ENCODE data around the gene C11orf98. TPM values are rescaled to one million over a fixed set of nuclear protein-coding genes. Genes with fewer than 3 reads are reported as not detected.
"Not testable (repeated sequence)": the region's sequence is repeated elsewhere in the genome, so short reads cannot be mapped to it uniquely, and the experiment has no call there.

Gene C11orf98
- total RNA-seq, 1 experiment from 2014 or later = 83.6 TPM

- H3K27me3 ChIP-seq (ENCODE audit: low read length) = no peaks in the 10 kb centered on the region
- no peak overlapping the region for H2AFZ ChIP-seq (ENCODE audit: low read length)
- H3K9ac ChIP-seq (ENCODE audit: low read length) = peak overlapping the region; percentile 82
- H3K79me2 ChIP-seq (ENCODE audit: low read length) = peaks cover 26% of the 10 kb centered on the region
- no peaks in the 10 kb centered on the region for H4K20me1 ChIP-seq (ENCODE audit: insufficient read depth, low read depth, low read length)
- H3K4me1 ChIP-seq (ENCODE audit: low read length) = peaks cover 15% of the 10 kb centered on the region
- no peaks in the 10 kb centered on the region for H3K9me2 ChIP-seq (replicated peaks; ENCODE audit: insufficient read depth, low read length)
- H3K36me3 ChIP-seq (ENCODE audit: insufficient read depth, low read length) = 0 out of 2 replicates have a peak, but pooled peaks cover 3% of the 10 kb centered on the region
- DNase-seq = no peak
- H3K27ac ChIP-seq (ENCODE audit: low read length) = no peak overlapping the region
- peak overlapping the region; percentile 79 for H3K4me3 ChIP-seq (ENCODE audit: low read length)
- peak overlapping the region; percentile 78 for H3K4me2 ChIP-seq (ENCODE audit: low read depth, low read length, poor library complexity, severe bottlenecking)
- H3K9me3 ChIP-seq (ENCODE audit: low read length) = no peaks in the 10 kb centered on the region
These were observed 12.6 kb downstream of the C11orf98 start for GRCh38 chr11:62652161-62653006.

DNA sequence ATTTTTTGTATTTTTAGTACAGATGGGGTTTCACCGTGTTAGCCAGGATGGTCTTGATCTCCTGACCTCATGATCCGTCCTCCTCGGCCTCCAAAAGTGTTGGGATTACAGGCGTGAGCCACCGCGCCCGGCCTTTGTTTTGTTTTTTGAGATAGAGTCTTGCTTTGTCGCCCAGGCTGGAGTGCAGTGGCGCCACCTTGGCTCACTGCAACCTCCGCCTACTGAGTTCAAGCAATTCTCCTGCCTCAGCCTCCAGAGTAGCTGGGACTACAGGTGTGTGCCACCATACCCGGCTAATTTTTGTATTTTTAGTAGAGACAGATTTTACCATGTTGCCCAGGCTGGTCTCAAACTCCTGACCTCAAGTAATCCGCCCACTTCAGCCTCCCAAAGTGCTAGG, 14.7 kb downstream of the C11orf98 start:
- not testable (repeated sequence) for H3K27ac ChIP-seq (ENCODE audit: low read length); H2AFZ ChIP-seq (ENCODE audit: low read length); H4K20me1 ChIP-seq (ENCODE audit: insufficient read depth, low read depth, low read length); DNase-seq; H3K9me2 ChIP-seq (replicated peaks; ENCODE audit: insufficient read depth, low read length); H3K36me3 ChIP-seq (ENCODE audit: insufficient read depth, low read length); H3K9ac ChIP-seq (ENCODE audit: low read length); H3K4me3 ChIP-seq (ENCODE audit: low read length); H3K9me3 ChIP-seq (ENCODE audit: low read length); H3K27me3 ChIP-seq (ENCODE audit: low read length); H3K4me2 ChIP-seq (ENCODE audit: low read depth, low read length, poor library complexity, severe bottlenecking)
- Histone ChIP-seq H3K79me2 (ENCODE audit: low read length) (peaks cover 37% of the 10 kb centered on the region), H3K4me1 (ENCODE audit: low read length) (peaks cover 24% of the 10 kb centered on the region)

GRCh38 chr11:62649486-62649885, 15.5 kb downstream of the C11orf98 start:
- no peak overlapping the region for H3K27ac ChIP-seq (ENCODE audit: low read length)
- no peaks in the 10 kb centered on the region for H3K27me3 ChIP-seq (ENCODE audit: low read length)
- no peaks in the 10 kb centered on the region for H3K9me3 ChIP-seq (ENCODE audit: low read length)
- H3K4me2 ChIP-seq (ENCODE audit: low read depth, low read length, poor library complexity, severe bottlenecking) = no peak overlapping the region
- H3K36me3 ChIP-seq (ENCODE audit: insufficient read depth, low read length) = peaks cover 4% of the 10 kb centered on the region; the same call in 1 of the 2 replicates
- no peak overlapping the region for H3K4me3 ChIP-seq (ENCODE audit: low read length)
- H3K79me2 ChIP-seq (ENCODE audit: low read length) = peaks cover 45% of the 10 kb centered on the region
- H4K20me1 ChIP-seq (ENCODE audit: insufficient read depth, low read depth, low read length) = peaks cover 5% of the 10 kb centered on the region
- H3K9ac ChIP-seq (ENCODE audit: low read length) = no peak overlapping the region
- H3K4me1 ChIP-seq (ENCODE audit: low read length) = peaks cover 30% of the 10 kb centered on the region
- no peaks in the 10 kb centered on the region for H3K9me2 ChIP-seq (replicated peaks; ENCODE audit: insufficient read depth, low read length)
- DNase-seq = no peak
- H2AFZ ChIP-seq (ENCODE audit: low read length) = no peak overlapping the region

DNA sequence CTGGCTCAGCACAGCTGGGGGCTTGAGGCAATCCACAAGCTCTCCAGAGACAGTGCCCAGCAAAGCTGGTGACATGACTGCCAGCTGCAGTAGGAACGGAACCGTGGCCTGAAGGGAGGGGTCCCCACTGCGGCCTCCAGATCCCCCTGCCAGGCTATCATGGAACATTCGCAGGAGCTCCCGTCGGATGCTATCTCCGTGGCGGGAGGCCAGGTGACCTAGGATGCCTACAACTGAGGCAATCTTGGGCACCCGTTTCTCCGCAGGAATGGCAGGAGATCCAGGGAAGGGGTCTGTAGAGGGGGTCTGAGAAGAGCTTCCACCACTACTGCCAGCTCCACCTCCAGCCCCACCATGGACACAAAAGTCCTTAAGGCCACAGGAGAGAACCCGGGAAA, 16.0 kb downstream of the C11orf98 start:
- Histone ChIP-seq H3K27ac (ENCODE audit: low read length) (no peak overlapping the region), H3K79me2 (ENCODE audit: low read length) (peaks cover 50% of the 10 kb centered on the region), H3K27me3 (ENCODE audit: low read length) (no peaks in the 10 kb centered on the region), H3K9ac (ENCODE audit: low read length) (no peak overlapping the region), H4K20me1 (ENCODE audit: insufficient read depth, low read depth, low read length) (peaks cover 5% of the 10 kb centered on the region), H2AFZ (ENCODE audit: low read length) (no peak overlapping the region), H3K4me2 (ENCODE audit: low read depth, low read length, poor library complexity, severe bottlenecking) (no peak overlapping the region), H3K9me2 (replicated peaks; ENCODE audit: insufficient read depth, low read length) (no peaks in the 10 kb centered on the region), H3K9me3 (ENCODE audit: low read length) (no peaks in the 10 kb centered on the region), H3K4me3 (ENCODE audit: low read length) (no peak overlapping the region), H3K36me3 (ENCODE audit: insufficient read depth, low read length) (peaks cover 7% of the 10 kb centered on the region; the same call in 1 of the 2 replicates), H3K4me1 (ENCODE audit: low read length) (peaks cover 27% of the 10 kb centered on the region)
- no peak for DNase-seq

DNA sequence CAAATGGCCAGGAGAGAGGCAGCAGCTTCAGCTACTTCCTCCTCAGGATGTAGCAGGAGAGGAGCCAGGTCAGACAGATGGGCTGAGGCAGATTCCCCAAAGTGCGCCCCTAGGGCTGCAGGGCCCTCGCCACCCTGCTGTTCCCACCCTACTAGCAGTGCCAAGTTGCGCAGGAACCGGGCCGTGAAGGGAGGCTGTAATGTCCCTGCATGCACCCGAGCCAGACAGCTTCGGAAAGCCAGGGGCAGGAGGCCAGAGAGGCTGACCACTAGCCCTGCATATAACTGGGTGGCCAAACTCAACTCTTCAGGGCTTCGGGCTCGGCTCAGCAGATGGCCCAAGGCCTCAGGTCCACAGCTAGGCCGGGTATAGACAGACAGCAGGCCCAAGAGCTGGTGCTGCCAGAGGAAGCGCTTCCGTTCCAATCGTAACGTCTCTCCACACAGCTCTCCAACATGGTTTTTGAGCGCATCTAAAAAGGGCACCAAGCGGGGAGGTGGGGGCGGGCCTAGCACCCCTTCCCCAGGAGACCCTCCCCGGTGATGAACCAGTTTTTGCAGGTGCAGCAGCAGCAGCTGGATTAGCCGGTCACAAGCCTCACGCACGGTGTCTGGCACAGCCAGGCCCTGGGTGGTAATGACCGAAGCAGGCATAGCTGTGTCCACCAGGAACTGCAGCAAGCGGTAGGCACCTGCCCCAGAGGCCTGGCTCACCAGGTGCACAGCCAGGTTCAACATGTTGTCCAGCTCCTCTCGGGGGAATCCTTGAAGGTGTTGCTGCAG, 16.6 kb downstream of the C11orf98 start:
- no peaks in the 10 kb centered on the region for H3K9me2 ChIP-seq (replicated peaks; ENCODE audit: insufficient read depth, low read length)
- no peak overlapping the region for H3K27ac ChIP-seq (ENCODE audit: low read length)
- no peak overlapping the region for H3K9ac ChIP-seq (ENCODE audit: low read length)
- peaks cover 5% of the 10 kb centered on the region for H4K20me1 ChIP-seq (ENCODE audit: insufficient read depth, low read depth, low read length)
- H3K27me3 ChIP-seq (ENCODE audit: low read length) = no peaks in the 10 kb centered on the region
- no peak overlapping the region for H3K4me3 ChIP-seq (ENCODE audit: low read length)
- no peak overlapping the region for H3K4me2 ChIP-seq (ENCODE audit: low read depth, low read length, poor library complexity, severe bottlenecking)
- H3K4me1 ChIP-seq (ENCODE audit: low read length) = peaks cover 27% of the 10 kb centered on the region
- no peak for DNase-seq
- peaks cover 7% of the 10 kb centered on the region; the same call in 1 of the 2 replicates for H3K36me3 ChIP-seq (ENCODE audit: insufficient read depth, low read length)
- H2AFZ ChIP-seq (ENCODE audit: low read length) = no peak overlapping the region
- H3K9me3 ChIP-seq (ENCODE audit: low read length) = no peaks in the 10 kb centered on the region
- H3K79me2 ChIP-seq (ENCODE audit: low read length) = peaks cover 56% of the 10 kb centered on the region

DNA sequence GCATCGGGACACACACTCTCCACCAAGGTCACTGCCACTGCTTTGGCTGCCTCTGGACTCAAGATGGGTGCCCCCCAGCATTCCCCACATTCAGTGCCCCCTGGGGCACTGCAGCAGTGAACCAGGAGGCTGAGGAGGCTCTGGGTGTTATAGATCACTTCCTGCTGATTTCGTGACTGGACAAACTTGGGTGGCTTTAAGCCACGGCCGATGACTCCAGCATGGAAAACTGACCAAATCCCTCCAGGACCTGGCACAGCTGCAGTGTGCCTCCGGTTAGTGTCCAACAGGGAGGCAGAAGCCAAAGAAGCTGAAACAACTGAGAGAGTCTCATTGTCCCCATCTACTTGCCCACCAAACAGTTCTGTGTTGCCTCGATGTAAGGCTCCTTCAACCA, 17.4 kb downstream of the C11orf98 start:
- Histone ChIP-seq H3K79me2 (ENCODE audit: low read length) (peaks cover 59% of the 10 kb centered on the region), H3K4me1 (ENCODE audit: low read length) (peaks cover 27% of the 10 kb centered on the region), H4K20me1 (ENCODE audit: insufficient read depth, low read depth, low read length) (peaks cover 5% of the 10 kb centered on the region), H3K27me3 (ENCODE audit: low read length) (no peaks in the 10 kb centered on the region), H3K36me3 (ENCODE audit: insufficient read depth, low read length) (peaks cover 12% of the 10 kb centered on the region; the same call in 1 of the 2 replicates), H3K9ac (ENCODE audit: low read length) (no peak overlapping the region; the same call in 1 of the 2 replicates), H3K27ac (ENCODE audit: low read length) (no peak overlapping the region), H3K9me3 (ENCODE audit: low read length) (no peaks in the 10 kb centered on the region), H3K9me2 (replicated peaks; ENCODE audit: insufficient read depth, low read length) (no peaks in the 10 kb centered on the region), H2AFZ (ENCODE audit: low read length) (no peak overlapping the region), H3K4me2 (ENCODE audit: low read depth, low read length, poor library complexity, severe bottlenecking) (no peak overlapping the region), H3K4me3 (ENCODE audit: low read length) (no peak overlapping the region)
- DNase-seq = no peak

DNA sequence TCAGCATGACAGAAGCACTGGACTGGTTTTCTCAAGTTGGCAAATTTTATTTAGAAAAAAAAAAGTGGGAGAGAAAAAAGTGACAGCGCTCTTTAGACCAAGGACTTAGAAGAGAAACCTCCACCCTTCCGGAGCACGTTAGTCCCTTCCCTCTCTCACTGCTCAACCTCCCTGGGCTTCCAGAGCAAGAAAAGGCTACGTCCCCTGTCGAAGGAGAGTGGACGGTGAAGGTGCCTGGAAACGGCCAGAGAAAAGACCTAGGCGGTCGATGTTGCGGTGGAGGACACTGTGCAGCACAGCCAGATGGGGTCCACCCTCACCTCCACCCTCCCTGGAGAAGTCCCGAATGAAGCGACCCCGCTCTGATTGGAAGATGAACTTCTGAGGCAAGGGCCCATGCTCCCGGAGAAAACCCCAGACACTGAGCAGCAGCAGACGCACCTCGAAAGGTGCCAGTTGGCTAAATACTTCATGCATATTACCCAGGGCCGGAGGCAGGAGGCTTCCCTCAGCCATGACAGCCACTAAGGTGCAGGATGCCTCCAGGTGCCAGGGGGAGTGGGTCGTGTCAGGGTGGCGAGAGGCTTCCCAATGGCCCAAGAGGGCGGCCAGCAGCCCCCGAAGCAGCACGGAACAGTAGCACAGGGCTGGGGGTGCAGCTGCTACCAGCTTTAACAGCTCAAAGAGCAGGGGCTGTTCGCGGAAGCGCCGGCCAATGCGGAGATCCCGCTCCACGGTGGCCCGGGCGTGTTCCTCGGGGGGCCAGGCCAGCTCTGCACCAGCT, 18.0 kb downstream of the C11orf98 start:
- H3K9me2 ChIP-seq (replicated peaks; ENCODE audit: insufficient read depth, low read length) = no peaks in the 10 kb centered on the region
- H3K4me1 ChIP-seq (ENCODE audit: low read length) = peaks cover 23% of the 10 kb centered on the region
- H3K79me2 ChIP-seq (ENCODE audit: low read length) = peaks cover 59% of the 10 kb centered on the region
- no peak for DNase-seq
- peak overlapping the region; percentile 39; the same call in 1 of the 2 replicates for H3K9ac ChIP-seq (ENCODE audit: low read length)
- peak overlapping the region; percentile 54 for H3K4me2 ChIP-seq (ENCODE audit: low read depth, low read length, poor library complexity, severe bottlenecking)
- 0 out of 2 replicates have a peak overlapping the region, but pooled peaks have one; percentile 32 for H3K4me3 ChIP-seq (ENCODE audit: low read length)
- H3K36me3 ChIP-seq (ENCODE audit: insufficient read depth, low read length) = peaks cover 13% of the 10 kb centered on the region; the same call in 1 of the 2 replicates
- H3K27ac ChIP-seq (ENCODE audit: low read length) = no peak overlapping the region
- H3K9me3 ChIP-seq (ENCODE audit: low read length) = no peaks in the 10 kb centered on the region
- peaks cover 5% of the 10 kb centered on the region for H4K20me1 ChIP-seq (ENCODE audit: insufficient read depth, low read depth, low read length)
- no peaks in the 10 kb centered on the region for H3K27me3 ChIP-seq (ENCODE audit: low read length)
- H2AFZ ChIP-seq (ENCODE audit: low read length) = no peak overlapping the region

Data from Karpas-422 (cell line).